Thyroid gland (tissue), 4 donors: ENCODE measurements around the gene CHCHD6. TPM values are rescaled to one million over a fixed set of nuclear protein-coding genes. Genes with fewer than 3 reads are reported as not detected.

ENCODE experiments used
- DNase-seq, 2 donors: peaks; one replicate each; pipeline ENCODE4 v3.0.0-alpha.2; 2019
- H3K27ac ChIP-seq, 3 donors: fragments of 200-600 bp; sonication (generic); 1 replicate in 2 of 3; 2 replicates in 1 of 3; pipeline ENCODE4 v1.5.1; 2016 to 2019; ENCODE audit warnings: mild to moderate bottlenecking in 1 of 3, moderate library complexity in 1 of 3
- H3K27me3 ChIP-seq: fragments of 200-600 bp; sonication (generic); one replicate; pipeline ENCODE4 v1.5.1; 2019
- H3K36me3 ChIP-seq, 2 donors: fragments of 200-600 bp; sonication (generic); one replicate each; pipeline ENCODE4 v1.5.1; 2016 to 2019
- H3K4me1 ChIP-seq, 2 donors: fragments of 200-600 bp; sonication (generic); one replicate each; pipeline ENCODE4 v1.5.1; 2017 to 2019
- H3K4me3 ChIP-seq, 3 donors: fragments of 200-600 bp; sonication (generic); replicated peaks in 1 of 3; 1 replicate in 2 of 3; 2 replicates in 1 of 3; pipeline ENCODE4 v1.5.1; 2016; ENCODE audit warnings: mild to moderate bottlenecking in 1 of 3
- H3K9me3 ChIP-seq: fragments of 200-600 bp; sonication (generic); one replicate; pipeline ENCODE4 v1.5.1; 2017
- CTCF ChIP-seq, 6 experiments: fragments of 200-600 bp in 3 of 6; fragments of 450-650 bp in 3 of 6; sonication (generic) in 3 of 6; IDR thresholded peaks; one replicate each; pipeline ENCODE4 v1.5.1; 2016 to 2019; ENCODE audit warnings: antibody characterized with exemption in 6 of 6, mild to moderate bottlenecking in 2 of 6, inconsistent platforms in 1 of 6, moderate library complexity in 1 of 6
- POLR2A ChIP-seq, 2 donors: fragments of 450-650 bp; IDR thresholded peaks; one replicate each; pipeline ENCODE4 v1.6.1; 2017; ENCODE audit warnings: antibody characterized with exemption in 2 of 2, mild to moderate bottlenecking in 2 of 2, moderate library complexity in 1 of 2
- WGBS, 2 donors: methylation state at CpG; one replicate each; pipeline ENCODE4 v1.1.5; 2017; 5-methylcytosine and 5-hydroxymethylcytosine counted together
- intact Hi-C: fragments of 100-400 bp; cut with DNase I; formaldehyde crosslinking; loops from one replicate; pipeline ENCODE4 v1.15.1; 2023
- total RNA-seq, 4 donors: library from RNA; depleted of rRNA; stranded (reverse); fragments of >200 nt; gene quantifications; one replicate each; pipeline ENCODE4 v1.2.3, GENCODE V29; 2016

CHCHD6 gene
- total RNA-seq, 4 donors from 2014 or later = 22.9 to 27.8 (median 24.4) TPM

GRCh38 chr3:126663750-126664149, 40.3 kb upstream of the CHCHD6 start:
- DNase-seq = no peak
- no peaks in the 10 kb centered on the region for H3K9me3 ChIP-seq
- TF ChIP-seq CTCF (IDR thresholded peaks at IDR 0.05) (no peak), POLR2A (IDR thresholded peaks at IDR 0.05) (no peak)
- no peaks in the 10 kb centered on the region for H3K36me3 ChIP-seq
- no peaks in the 10 kb centered on the region for H3K4me1 ChIP-seq
- H3K27me3 ChIP-seq = no peaks in the 10 kb centered on the region
- WGBS, 2 donors = 90 to 94% methylated on average over 7 to 8 of the region's 8 CpGs
- H3K4me3 ChIP-seq = no peak overlapping the region
- no peak overlapping the region for H3K27ac ChIP-seq
- intact Hi-C loops = no loop called here

- no peak for DNase-seq
- no peaks in the 10 kb centered on the region for H3K4me1 ChIP-seq
- H3K36me3 ChIP-seq = no peaks in the 10 kb centered on the region
- H3K4me3 ChIP-seq = no peak overlapping the region
- intact Hi-C loops = no loop called here
- H3K27ac ChIP-seq = no peak overlapping the region
- TF ChIP-seq CTCF (IDR thresholded peaks at IDR 0.05) (no peak), POLR2A (IDR thresholded peaks at IDR 0.05) (no peak)
- H3K9me3 ChIP-seq = no peaks in the 10 kb centered on the region
- WGBS, 2 donors = 25 to 47% methylated on average over 5 of the region's 5 CpGs
- H3K27me3 ChIP-seq = no peaks in the 10 kb centered on the region
Measured at GRCh38 chr3:126664591-126665214, 39.3 kb upstream of the CHCHD6 start.

DNA sequence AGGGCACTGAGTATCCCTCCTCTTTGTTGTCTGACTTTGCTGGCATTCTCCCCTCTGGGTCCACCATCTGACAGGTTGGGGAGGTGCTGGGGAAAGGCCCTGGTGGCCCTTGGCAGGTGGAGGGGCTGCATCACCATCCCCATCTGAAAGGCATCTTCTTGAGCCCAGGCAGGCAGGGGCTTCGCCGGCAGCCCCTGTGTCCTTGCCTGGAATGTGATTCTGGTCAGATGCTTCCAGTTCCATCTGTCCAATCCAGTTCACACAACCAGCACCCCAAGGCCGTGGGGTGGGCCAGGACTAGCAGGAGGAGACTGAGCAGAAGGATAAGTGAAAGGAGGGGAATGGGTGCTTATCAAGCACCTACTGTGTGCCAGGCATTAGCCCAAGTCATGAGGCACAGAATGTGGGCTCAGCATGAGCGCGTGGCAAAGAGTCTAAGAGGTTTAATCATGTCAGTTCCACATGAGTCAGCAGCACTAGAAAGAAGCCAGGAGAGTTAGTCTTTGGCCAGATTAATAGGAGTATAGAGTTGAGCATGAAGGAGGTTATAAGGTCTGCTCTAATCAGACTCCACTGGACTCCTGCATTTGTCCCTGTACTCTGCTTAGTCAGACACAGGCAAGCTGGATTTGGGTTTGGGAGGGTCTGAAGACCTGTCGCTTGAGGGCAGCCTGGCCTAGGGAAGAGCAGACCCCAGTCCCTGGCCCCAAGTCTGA, 38.7 kb upstream of the CHCHD6 start:
- intact Hi-C loops = no loop called here
- 87 to 91% methylated on average over 6 of the region's 6 CpGs for WGBS, 2 donors
- no peaks in the 10 kb centered on the region for H3K27me3 ChIP-seq
- no peak for TF ChIP-seq POLR2A (IDR thresholded peaks at IDR 0.05)
- no peak for TF ChIP-seq CTCF (IDR thresholded peaks at IDR 0.05)
- no peak overlapping the region for H3K27ac ChIP-seq
- no peaks in the 10 kb centered on the region for H3K36me3 ChIP-seq
- H3K4me1 ChIP-seq = no peaks in the 10 kb centered on the region
- no peak overlapping the region for H3K4me3 ChIP-seq
- H3K9me3 ChIP-seq = no peaks in the 10 kb centered on the region
- no peak for DNase-seq

- intact Hi-C loops = no loop called here
- no peak overlapping the region for H3K4me3 ChIP-seq
- no peaks in the 10 kb centered on the region for H3K36me3 ChIP-seq
- no peaks in the 10 kb centered on the region for H3K4me1 ChIP-seq
- 81 to 95% methylated on average over 9 to 14 of the region's 15 CpGs for WGBS, 2 donors
- H3K27me3 ChIP-seq = no peaks in the 10 kb centered on the region
- DNase-seq = no peak
- no peak overlapping the region for H3K27ac ChIP-seq
- H3K9me3 ChIP-seq = no peaks in the 10 kb centered on the region
- TF ChIP-seq CTCF (IDR thresholded peaks at IDR 0.05) (no peak), POLR2A (IDR thresholded peaks at IDR 0.05) (no peak)
Measured at GRCh38 chr3:126665959-126666657, 37.9 kb upstream of the CHCHD6 start.
